ENCODE data around the gene IFNL3. TPM values are rescaled to one million over a fixed set of nuclear protein-coding genes. Genes with fewer than 3 reads are reported as not detected.
"Not testable (repeated sequence)": the region's sequence is repeated elsewhere in the genome, so short reads cannot be mapped to it uniquely, and the experiment has no call there.

The IFNL3 gene
- total RNA-seq, 4 donors from 2014 or later, result not detected

DNA sequence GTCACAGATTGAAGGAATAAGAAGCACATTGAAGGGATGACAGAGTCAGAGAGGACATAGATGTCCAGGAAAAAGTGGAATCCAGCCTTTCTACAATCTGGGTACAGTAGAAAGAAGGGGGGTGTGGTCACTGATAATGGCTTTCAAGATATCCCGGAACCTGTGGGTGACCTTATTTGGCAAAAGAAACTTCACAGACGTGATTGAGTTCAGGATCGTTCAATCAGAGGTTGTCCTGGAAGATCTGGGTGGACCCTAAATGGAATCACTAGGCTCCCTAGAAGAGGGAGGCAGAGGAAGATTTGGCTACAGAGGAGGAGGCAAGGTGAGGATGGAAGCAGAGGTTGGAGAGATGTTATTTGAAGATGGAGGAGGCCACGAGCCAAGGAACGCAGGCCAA lies 27.7 kb downstream of the IFNL3 start:
- in situ Hi-C loops (cut with MboI; ENCODE audit: low sequenced_read_pairs in 4 of 4), result no loop called here
- DNase-seq (no peak), ATAC-seq (no peak)
- Histone ChIP-seq H3K4me1 (no peaks in the 10 kb centered on the region), H3K4me3 (no peak overlapping the region), H3K36me3 (no peaks in the 10 kb centered on the region), H3K27me3 (peaks cover 0 to 9% (median 6%) of the 10 kb centered on the region in 3 donors), H3K9me3 (no peaks in the 10 kb centered on the region), H3K27ac (no peak overlapping the region)
- no peak for TF ChIP-seq POLR2A (IDR thresholded peaks at IDR 0.05)
- TF ChIP-seq, protein P1, sequence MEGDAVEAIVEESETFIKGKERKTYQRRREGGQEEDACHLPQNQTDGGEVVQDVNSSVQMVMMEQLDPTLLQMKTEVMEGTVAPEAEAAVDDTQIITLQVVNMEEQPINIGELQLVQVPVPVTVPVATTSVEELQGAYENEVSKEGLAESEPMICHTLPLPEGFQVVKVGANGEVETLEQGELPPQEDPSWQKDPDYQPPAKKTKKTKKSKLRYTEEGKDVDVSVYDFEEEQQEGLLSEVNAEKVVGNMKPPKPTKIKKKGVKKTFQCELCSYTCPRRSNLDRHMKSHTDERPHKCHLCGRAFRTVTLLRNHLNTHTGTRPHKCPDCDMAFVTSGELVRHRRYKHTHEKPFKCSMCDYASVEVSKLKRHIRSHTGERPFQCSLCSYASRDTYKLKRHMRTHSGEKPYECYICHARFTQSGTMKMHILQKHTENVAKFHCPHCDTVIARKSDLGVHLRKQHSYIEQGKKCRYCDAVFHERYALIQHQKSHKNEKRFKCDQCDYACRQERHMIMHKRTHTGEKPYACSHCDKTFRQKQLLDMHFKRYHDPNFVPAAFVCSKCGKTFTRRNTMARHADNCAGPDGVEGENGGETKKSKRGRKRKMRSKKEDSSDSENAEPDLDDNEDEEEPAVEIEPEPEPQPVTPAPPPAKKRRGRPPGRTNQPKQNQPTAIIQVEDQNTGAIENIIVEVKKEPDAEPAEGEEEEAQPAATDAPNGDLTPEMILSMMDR (IDR thresholded peaks at IDR 0.05 in 4 of 5, conservative IDR thresholded peaks at IDR 0.05 in 1 of 5), result no peak
- intact Hi-C loops (cut with DNase I; ENCODE audit: low total_unique reads), result no loop called here

DNA sequence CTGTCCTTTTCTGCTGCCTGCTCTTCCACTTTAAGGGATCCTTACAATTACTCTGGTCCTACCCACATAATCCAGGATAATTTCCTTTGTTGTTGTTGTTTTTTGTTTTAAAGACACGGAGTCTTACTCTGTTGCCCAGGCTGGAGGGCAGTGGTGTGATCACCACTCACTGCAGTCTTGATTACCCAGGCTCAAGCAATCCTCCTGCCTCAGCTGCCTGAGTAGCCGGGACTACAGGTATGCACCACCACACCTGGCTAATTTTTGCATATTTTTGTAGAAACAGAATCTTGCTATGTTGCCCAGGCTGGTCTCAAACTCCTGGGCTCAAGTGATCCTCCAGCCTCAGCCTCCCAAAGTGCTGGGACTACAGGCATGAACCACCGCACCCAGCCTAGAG lies 29.5 kb downstream of the IFNL3 start:
- intact Hi-C loops (cut with DNase I; ENCODE audit: low total_unique reads); H3K9me3 ChIP-seq; ATAC-seq; H3K4me3 ChIP-seq; H3K27ac ChIP-seq; in situ Hi-C loops (cut with MboI; ENCODE audit: low sequenced_read_pairs in 4 of 4); H3K36me3 ChIP-seq; H3K27me3 ChIP-seq; DNase-seq; H3K4me1 ChIP-seq: not testable (repeated sequence)

DNA sequence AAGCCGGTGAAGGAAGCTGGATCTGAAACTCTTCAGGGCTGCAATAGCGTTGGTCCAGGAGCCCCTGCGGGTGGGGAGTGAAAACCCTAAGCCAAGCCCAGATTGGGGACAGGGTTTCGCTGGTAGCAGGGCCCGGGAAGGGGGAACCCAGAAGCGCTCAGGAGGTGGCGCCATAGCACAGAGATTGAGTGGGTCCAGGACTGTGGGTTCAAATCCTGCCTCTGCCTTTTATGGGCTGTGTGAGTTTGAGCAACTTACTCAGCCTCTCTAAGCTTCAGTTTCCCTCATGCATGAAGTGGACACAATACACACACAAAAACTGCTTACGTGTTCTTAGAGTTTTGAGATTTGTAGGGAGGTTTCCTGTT lies 32.4 kb downstream of the IFNL3 start:
- Histone ChIP-seq H3K27ac (no peak overlapping the region), H3K4me3 (no peak overlapping the region), H3K4me1 (no peaks in the 10 kb centered on the region), H3K36me3 (no peaks in the 10 kb centered on the region), H3K27me3 (peaks cover 0 to 14% (median 6%) of the 10 kb centered on the region in 3 donors), H3K9me3 (no peaks in the 10 kb centered on the region)
- TF ChIP-seq, protein P1 (IDR thresholded peaks at IDR 0.05 in 4 of 5, conservative IDR thresholded peaks at IDR 0.05 in 1 of 5), result no peak
- TF ChIP-seq POLR2A (IDR thresholded peaks at IDR 0.05), result no peak
- intact Hi-C loops (cut with DNase I; ENCODE audit: low total_unique reads) (no loop called here), in situ Hi-C loops (cut with MboI; ENCODE audit: low sequenced_read_pairs in 4 of 4) (no loop called here)
- no peak for ATAC-seq
- DNase-seq, result no peak

DNA sequence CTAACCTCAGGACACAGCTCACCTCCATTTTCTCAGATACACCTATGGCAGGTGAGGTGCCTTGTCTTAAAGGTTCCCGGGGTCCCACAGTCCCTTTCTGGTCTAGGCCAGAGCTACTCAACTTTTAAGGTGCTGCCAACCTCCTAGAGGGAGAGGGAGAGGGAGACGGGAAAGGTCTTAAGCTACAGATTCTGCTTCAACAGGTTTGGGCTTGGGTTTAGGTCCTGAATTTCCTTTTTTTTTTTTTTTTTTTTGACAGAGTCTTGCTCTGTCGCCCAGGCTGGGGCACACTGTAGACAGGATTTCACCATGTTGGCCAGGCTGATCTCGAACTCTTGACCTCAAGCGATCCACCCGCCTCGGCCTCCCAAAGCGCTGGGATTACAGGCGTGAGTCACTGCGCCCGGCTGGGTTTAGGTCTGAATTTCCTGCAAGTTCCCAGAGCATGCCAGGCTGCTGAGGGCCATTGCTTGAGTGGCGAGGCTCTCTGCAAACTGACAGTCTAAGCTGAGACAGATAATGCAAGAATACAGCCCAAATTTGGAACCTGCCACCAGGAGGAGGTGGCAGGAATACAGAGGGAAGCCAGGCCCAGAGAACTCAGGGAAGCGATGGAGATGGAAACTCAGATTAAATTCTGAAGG lies 33.0 kb downstream of the IFNL3 start:
- Histone ChIP-seq H3K9me3 (no peaks in the 10 kb centered on the region), H3K36me3 (no peaks in the 10 kb centered on the region), H3K27me3 (peaks cover 0 to 16% (median 6%) of the 10 kb centered on the region in 3 donors), H3K27ac (no peak overlapping the region), H3K4me3 (no peak overlapping the region), H3K4me1 (no peaks in the 10 kb centered on the region)
- intact Hi-C loops (cut with DNase I; ENCODE audit: low total_unique reads) (no loop called here), in situ Hi-C loops (cut with MboI; ENCODE audit: low sequenced_read_pairs in 4 of 4) (no loop called here)
- TF ChIP-seq, protein P1 (IDR thresholded peaks at IDR 0.05 in 4 of 5, conservative IDR thresholded peaks at IDR 0.05 in 1 of 5), result no peak
- TF ChIP-seq POLR2A (IDR thresholded peaks at IDR 0.05), result no peak
- no peak for DNase-seq
- ATAC-seq, result no peak

DNA sequence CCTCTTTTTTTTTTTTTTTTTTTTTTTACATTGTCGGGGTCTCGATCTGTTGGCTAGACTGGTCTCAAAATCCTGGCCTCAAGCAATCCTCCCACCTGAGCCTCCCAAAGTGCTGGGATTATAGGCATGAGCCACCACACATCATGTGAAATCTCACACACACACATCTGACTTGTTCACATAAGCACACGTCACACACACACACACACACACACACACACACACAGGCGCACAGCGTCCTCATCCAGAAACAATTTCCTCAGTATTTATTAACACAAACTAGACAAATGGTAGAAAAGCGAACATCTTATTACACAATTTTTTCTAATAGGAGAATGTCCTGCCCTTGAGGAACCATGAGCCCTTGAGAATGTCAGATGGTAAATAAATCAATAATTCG lies 35.6 kb downstream of the IFNL3 start:
- H3K27ac ChIP-seq, result no peak overlapping the region
- no peak for ATAC-seq
- peaks cover 4 to 10% (median 5%) of the 10 kb centered on the region in 3 donors for H3K27me3 ChIP-seq
- H3K4me3 ChIP-seq, result no peak overlapping the region
- no peak for TF ChIP-seq POLR2A (IDR thresholded peaks at IDR 0.05)
- TF ChIP-seq, protein P1 (IDR thresholded peaks at IDR 0.05 in 4 of 5, conservative IDR thresholded peaks at IDR 0.05 in 1 of 5), result no peak
- no peak for DNase-seq
- intact Hi-C loops (cut with DNase I; ENCODE audit: low total_unique reads) (no loop called here), in situ Hi-C loops (cut with MboI; ENCODE audit: low sequenced_read_pairs in 4 of 4) (no loop called here)
- no peaks in the 10 kb centered on the region for H3K4me1 ChIP-seq
- H3K9me3 ChIP-seq, result no peaks in the 10 kb centered on the region
- H3K36me3 ChIP-seq, result no peaks in the 10 kb centered on the region

Measured in gastrocnemius medialis (tissue), 4 donors.